Measurements from ENCODE around the gene ELP2.

Gene ELP2

GRCh38 chr18:36130883-36131653 is 1.4 kb downstream of the ELP2 start (continued):
- TF ChIP-seq, protein P1, sequence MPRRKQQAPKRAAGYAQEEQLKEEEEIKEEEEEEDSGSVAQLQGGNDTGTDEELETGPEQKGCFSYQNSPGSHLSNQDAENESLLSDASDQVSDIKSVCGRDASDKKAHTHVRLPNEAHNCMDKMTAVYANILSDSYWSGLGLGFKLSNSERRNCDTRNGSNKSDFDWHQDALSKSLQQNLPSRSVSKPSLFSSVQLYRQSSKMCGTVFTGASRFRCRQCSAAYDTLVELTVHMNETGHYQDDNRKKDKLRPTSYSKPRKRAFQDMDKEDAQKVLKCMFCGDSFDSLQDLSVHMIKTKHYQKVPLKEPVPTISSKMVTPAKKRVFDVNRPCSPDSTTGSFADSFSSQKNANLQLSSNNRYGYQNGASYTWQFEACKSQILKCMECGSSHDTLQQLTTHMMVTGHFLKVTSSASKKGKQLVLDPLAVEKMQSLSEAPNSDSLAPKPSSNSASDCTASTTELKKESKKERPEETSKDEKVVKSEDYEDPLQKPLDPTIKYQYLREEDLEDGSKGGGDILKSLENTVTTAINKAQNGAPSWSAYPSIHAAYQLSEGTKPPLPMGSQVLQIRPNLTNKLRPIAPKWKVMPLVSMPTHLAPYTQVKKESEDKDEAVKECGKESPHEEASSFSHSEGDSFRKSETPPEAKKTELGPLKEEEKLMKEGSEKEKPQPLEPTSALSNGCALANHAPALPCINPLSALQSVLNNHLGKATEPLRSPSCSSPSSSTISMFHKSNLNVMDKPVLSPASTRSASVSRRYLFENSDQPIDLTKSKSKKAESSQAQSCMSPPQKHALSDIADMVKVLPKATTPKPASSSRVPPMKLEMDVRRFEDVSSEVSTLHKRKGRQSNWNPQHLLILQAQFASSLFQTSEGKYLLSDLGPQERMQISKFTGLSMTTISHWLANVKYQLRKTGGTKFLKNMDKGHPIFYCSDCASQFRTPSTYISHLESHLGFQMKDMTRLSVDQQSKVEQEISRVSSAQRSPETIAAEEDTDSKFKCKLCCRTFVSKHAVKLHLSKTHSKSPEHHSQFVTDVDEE (CRISPR knock-in tag; IDR thresholded peaks at IDR 0.05), result no peak
- TF ChIP-seq ISL1 (CRISPR knock-in tag; IDR thresholded peaks at IDR 0.05), result no peak

GRCh38 chr18:36131692-36132483 is 2.2 kb downstream of the ELP2 start:
- no peak for ATAC-seq
- TF ChIP-seq ISL1 (CRISPR knock-in tag; IDR thresholded peaks at IDR 0.05) (no peak), ESRRG (CRISPR knock-in tag; IDR thresholded peaks at IDR 0.05) (no peak), CSDC2 (CRISPR knock-in tag; IDR thresholded peaks at IDR 0.05) (no peak)

DNA sequence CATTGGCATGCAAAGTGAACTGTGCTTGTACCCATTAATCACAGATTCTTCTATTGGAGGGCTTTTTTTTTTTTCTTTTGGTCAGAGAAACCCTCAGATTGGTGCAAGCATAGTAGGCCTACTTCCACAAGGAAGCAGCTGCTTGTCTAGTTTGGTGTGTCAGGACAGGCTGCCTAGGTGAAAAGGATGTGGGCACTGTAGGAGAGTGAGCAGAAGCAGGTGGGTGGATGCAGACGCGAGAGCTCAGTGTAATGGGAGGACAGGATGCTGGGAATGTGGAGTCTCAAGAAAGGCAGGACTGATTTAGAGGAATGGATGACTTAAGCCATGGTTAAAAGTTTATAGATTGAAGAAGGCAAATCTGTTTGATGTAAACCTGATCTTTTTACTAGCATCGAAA is 3.1 kb downstream of the ELP2 start:
- ATAC-seq, result no peak
- TF ChIP-seq ZFP30 (CRISPR knock-in tag; IDR thresholded peaks at IDR 0.05) (no peak), TOX (CRISPR knock-in tag; IDR thresholded peaks at IDR 0.05; ENCODE audit: borderline replicate concordance) (no peak), ISL1 (CRISPR knock-in tag; IDR thresholded peaks at IDR 0.05) (no peak), ZNF8 (CRISPR knock-in tag; IDR thresholded peaks at IDR 0.05) (no peak)

- TF ChIP-seq, protein P1 (CRISPR knock-in tag; IDR thresholded peaks at IDR 0.05), result no peak
- TF ChIP-seq OSR1 (CRISPR knock-in tag; IDR thresholded peaks at IDR 0.05) (no peak), ISL1 (CRISPR knock-in tag; IDR thresholded peaks at IDR 0.05) (no peak), SNAI2 (CRISPR knock-in tag; IDR thresholded peaks at IDR 0.05) (no peak), ZC3H10 (CRISPR knock-in tag; IDR thresholded peaks at IDR 0.05) (no peak), ZFP30 (CRISPR knock-in tag; IDR thresholded peaks at IDR 0.05) (no peak), TCF4 (CRISPR knock-in tag; IDR thresholded peaks at IDR 0.05; ENCODE audit: borderline replicate concordance) (no peak), CSRNP3 (CRISPR knock-in tag; IDR thresholded peaks at IDR 0.05) (no peak), ZNF8 (CRISPR knock-in tag; IDR thresholded peaks at IDR 0.05) (no peak), RARB (CRISPR knock-in tag; IDR thresholded peaks at IDR 0.05) (no peak)
- TF ChIP-seq, protein P2, sequence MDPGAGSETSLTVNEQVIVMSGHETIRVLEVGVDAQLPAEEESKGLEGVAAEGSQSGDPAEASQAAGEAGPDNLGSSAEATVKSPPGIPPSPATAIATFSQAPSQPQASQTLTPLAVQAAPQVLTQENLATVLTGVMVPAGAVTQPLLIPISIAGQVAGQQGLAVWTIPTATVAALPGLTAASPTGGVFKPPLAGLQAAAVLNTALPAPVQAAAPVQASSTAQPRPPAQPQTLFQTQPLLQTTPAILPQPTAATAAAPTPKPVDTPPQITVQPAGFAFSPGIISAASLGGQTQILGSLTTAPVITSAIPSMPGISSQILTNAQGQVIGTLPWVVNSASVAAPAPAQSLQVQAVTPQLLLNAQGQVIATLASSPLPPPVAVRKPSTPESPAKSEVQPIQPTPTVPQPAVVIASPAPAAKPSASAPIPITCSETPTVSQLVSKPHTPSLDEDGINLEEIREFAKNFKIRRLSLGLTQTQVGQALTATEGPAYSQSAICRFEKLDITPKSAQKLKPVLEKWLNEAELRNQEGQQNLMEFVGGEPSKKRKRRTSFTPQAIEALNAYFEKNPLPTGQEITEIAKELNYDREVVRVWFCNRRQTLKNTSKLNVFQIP (CRISPR knock-in tag; IDR thresholded peaks at IDR 0.05; ENCODE audit: borderline replicate concordance, low read depth), result no peak
- no peak for ATAC-seq
Measured at GRCh38 chr18:36135264-36135663, 5.6 kb downstream of the ELP2 start.

DNA sequence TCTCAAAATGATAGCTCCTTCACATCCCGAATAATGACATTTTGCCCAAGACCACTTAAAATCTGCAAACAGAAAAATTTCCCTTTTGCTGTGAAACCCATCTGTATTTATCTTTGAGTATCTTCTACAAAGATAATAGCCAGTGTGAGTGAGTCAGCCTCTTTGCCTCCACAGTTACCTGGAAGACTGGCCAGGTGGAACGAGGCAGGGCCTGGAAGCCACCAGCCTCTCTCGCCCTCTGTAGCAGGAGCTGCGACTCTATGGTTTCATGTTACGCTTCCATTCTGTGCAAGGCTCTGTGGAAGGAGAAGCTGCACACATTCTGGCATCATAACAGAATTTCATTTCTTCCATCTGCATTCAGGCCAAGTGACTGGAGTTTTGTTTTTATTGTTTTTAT is 9.5 kb downstream of the ELP2 start:
- TF ChIP-seq ZNF8 (CRISPR knock-in tag; IDR thresholded peaks at IDR 0.05) (no peak), ISL1 (CRISPR knock-in tag; IDR thresholded peaks at IDR 0.05) (no peak), OSR1 (CRISPR knock-in tag; IDR thresholded peaks at IDR 0.05) (no peak), RARB (CRISPR knock-in tag; IDR thresholded peaks at IDR 0.05) (no peak), TCF4 (CRISPR knock-in tag; IDR thresholded peaks at IDR 0.05; ENCODE audit: borderline replicate concordance) (no peak), CSRNP3 (CRISPR knock-in tag; IDR thresholded peaks at IDR 0.05) (no peak), SNAI2 (CRISPR knock-in tag; IDR thresholded peaks at IDR 0.05) (no peak), ZFP30 (CRISPR knock-in tag; IDR thresholded peaks at IDR 0.05) (no peak), CSDC2 (CRISPR knock-in tag; IDR thresholded peaks at IDR 0.05) (no peak)
- TF ChIP-seq, protein P1 (CRISPR knock-in tag; IDR thresholded peaks at IDR 0.05), result no peak
- TF ChIP-seq, protein P3, sequence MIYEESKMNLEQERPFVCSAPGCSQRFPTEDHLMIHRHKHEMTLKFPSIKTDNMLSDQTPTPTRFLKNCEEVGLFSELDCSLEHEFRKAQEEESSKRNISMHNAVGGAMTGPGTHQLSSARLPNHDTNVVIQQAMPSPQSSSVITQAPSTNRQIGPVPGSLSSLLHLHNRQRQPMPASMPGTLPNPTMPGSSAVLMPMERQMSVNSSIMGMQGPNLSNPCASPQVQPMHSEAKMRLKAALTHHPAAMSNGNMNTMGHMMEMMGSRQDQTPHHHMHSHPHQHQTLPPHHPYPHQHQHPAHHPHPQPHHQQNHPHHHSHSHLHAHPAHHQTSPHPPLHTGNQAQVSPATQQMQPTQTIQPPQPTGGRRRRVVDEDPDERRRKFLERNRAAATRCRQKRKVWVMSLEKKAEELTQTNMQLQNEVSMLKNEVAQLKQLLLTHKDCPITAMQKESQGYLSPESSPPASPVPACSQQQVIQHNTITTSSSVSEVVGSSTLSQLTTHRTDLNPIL (CRISPR knock-in tag; IDR thresholded peaks at IDR 0.05; ENCODE audit: low read depth), result no peak
- no peak for ATAC-seq
